Lower leg skin (tissue), 4 donors: ENCODE results near the gene RIC8B. TPM values are rescaled to one million over a fixed set of nuclear protein-coding genes. Genes with fewer than 3 reads are reported as not detected.
"Not testable (repeated sequence)": the region's sequence is repeated elsewhere in the genome, so short reads cannot be mapped to it uniquely, and the experiment has no call there.

Source experiments
- DNase-seq, 2 donors: peaks; one replicate each; pipeline ENCODE4 v3.0.0-alpha.2; 2019; ENCODE audit warnings: low spot score in 2 of 2
- H3K4me3 ChIP-seq: fragments of 200-600 bp; sonication (generic); 2 replicates; pipeline ENCODE4 v1.5.1; 2017; ENCODE audit warnings: mild to moderate bottlenecking, low read depth; ENCODE audit not compliant: poor library complexity, severe bottlenecking
- POLR2A ChIP-seq, 2 donors: fragments of 450-650 bp; IDR thresholded peaks; one replicate each; pipeline ENCODE4 v1.6.1; 2016 to 2017; ENCODE audit warnings: antibody characterized with exemption in 2 of 2, mild to moderate bottlenecking in 1 of 2, moderate library complexity in 1 of 2
- WGBS, 2 donors: methylation state at CpG; one replicate each; pipeline ENCODE4 v1.1.5; 2018; 5-methylcytosine and 5-hydroxymethylcytosine counted together
- intact Hi-C: fragments of 100-400 bp; cut with DNase I; formaldehyde crosslinking; loops from one replicate; pipeline ENCODE4 v1.15.0; 2023; ENCODE audit warnings: low total_unique reads
- total RNA-seq, 4 donors: library from RNA; depleted of rRNA; stranded (reverse); fragments of >200 nt; gene quantifications; one replicate each; pipeline ENCODE4 v1.1.0, GENCODE V29; 2016
- TF ChIP-seq, protein P1 (sequence below), 3 donors: fragments of 450-650 bp; IDR thresholded peaks; one replicate each; pipeline ENCODE4 v1.5.1; 2016; ENCODE audit warnings: antibody characterized with exemption in 3 of 3, mild to moderate bottlenecking in 3 of 3, moderate library complexity in 2 of 3

RIC8B gene
- 1 to 10 TPM; 7.0 to 9.1 (median 8.3) TPM for total RNA-seq

- WGBS, 2 donors, result 1% methylated on average over 64 to 66 of the region's 66 CpGs
- peak; percentile 96 to 99 for DNase-seq
- peak within 1 kb of the TSS; percentile 69 for H3K4me3 ChIP-seq
- TF ChIP-seq, protein P1, sequence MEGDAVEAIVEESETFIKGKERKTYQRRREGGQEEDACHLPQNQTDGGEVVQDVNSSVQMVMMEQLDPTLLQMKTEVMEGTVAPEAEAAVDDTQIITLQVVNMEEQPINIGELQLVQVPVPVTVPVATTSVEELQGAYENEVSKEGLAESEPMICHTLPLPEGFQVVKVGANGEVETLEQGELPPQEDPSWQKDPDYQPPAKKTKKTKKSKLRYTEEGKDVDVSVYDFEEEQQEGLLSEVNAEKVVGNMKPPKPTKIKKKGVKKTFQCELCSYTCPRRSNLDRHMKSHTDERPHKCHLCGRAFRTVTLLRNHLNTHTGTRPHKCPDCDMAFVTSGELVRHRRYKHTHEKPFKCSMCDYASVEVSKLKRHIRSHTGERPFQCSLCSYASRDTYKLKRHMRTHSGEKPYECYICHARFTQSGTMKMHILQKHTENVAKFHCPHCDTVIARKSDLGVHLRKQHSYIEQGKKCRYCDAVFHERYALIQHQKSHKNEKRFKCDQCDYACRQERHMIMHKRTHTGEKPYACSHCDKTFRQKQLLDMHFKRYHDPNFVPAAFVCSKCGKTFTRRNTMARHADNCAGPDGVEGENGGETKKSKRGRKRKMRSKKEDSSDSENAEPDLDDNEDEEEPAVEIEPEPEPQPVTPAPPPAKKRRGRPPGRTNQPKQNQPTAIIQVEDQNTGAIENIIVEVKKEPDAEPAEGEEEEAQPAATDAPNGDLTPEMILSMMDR (IDR thresholded peaks at IDR 0.05), result no peak
- intact Hi-C loops, result no loop called here
These were observed at the start of gene RIC8B for GRCh38 chr12:106774005-106774807. Gene RIC8B (plus strand): TSS chr12:106774682. CDS start chr12:106774746, 64 bp downstream.

DNA sequence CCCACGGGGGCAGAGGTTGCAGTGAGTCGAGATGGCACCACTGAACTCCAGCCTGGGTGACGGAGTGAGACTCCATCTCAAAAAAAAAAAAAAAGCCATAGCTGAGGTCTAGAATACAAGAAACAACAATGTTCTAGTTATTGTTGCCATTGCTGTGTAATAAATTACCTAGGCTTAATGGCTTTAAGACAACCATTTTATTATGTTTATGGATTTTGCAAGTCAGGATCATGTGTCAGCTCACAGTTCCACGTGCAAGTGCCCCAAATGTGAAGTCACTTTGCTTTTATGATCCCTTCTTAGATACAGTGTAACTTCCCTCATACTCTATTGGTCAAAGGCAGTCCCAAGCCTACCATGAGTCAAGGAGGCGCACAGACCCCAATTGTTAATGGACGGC is 49.5 kb upstream of the RIC8B start:
- peak in 1 of 2 donors; percentile 8 for DNase-seq
- TF ChIP-seq, protein P1 (IDR thresholded peaks at IDR 0.05), result no peak
- no peak for TF ChIP-seq POLR2A (IDR thresholded peaks at IDR 0.05)
- H3K4me3 ChIP-seq, result no peak overlapping the region
- intact Hi-C loops, result no loop called here
- WGBS, 2 donors, result 85 to 86% methylated on average over 6 of the region's 6 CpGs

DNA sequence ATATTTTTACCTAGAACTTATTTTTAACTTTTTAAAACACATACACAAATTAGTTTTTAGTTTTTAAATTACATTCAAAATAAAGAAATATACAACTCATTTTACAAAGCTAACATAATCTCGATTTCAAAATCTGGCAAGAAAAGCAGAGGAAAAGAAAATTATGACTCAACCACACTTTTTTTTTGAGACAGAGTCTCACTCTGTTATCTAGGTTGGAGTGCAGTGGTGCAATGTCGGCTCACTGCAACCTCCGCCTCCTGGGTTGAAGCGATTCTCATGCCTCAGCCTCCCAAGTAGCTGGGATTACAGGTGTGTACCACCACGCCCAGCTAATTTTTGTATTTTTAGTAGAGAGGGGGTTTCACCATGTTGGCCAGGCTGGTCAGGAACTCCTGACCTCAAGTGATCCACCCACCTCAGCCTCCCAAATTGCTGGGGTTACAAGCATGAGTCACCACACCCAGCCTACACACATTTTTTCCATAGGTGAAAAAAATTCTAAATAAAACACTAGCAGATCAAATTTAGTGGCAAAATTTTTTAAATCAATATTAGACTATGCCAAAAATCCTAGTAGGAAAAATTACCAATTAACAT is 47.8 kb upstream of the RIC8B start:
- DNase-seq, intact Hi-C loops, H3K4me3 ChIP-seq: not testable (repeated sequence)
- WGBS, 2 donors, result 92 to 93% methylated on average over 5 of the region's 5 CpGs

- no peak for TF ChIP-seq POLR2A (IDR thresholded peaks at IDR 0.05)
- TF ChIP-seq, protein P1 (IDR thresholded peaks at IDR 0.05), result no peak
- no peak overlapping the region for H3K4me3 ChIP-seq
- DNase-seq, result no peak
- WGBS, 2 donors, result 91 to 100% methylated on average over 1 of the region's 1 CpG
- intact Hi-C loops, result no loop called here
These were observed 44.9 kb upstream of the RIC8B start for GRCh38 chr12:106729611-106730010.

DNA sequence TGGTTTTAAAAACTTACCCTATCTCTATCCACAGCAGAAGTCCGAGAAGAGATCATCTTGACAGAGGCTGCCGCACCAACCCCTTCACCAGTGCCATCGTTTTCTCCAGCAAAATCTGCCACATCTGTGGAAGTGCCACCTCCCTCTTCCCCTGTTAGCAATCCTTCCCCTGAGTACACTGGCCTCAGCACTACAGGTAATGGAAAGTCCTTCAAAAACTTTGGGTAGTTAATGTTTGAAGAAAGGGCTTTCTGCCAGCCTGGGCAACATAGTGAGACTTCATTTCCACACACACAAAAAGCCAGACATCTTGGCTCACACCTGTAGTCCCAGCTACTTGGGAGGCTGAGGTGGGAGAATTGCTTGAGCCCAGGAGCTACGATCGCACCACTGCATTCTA is 41.6 kb upstream of the RIC8B start:
- WGBS, 2 donors, result 92 to 94% methylated on average over 5 of the region's 5 CpGs
- peak in 1 of 2 donors; percentile 7 for DNase-seq
- no peak for TF ChIP-seq POLR2A (IDR thresholded peaks at IDR 0.05)
- TF ChIP-seq, protein P1 (IDR thresholded peaks at IDR 0.05), result no peak
- intact Hi-C loops, result no loop called here
- H3K4me3 ChIP-seq, result no peak overlapping the region

GRCh38 chr12:106733660-106734059 is 40.8 kb upstream of the RIC8B start:
- H3K4me3 ChIP-seq, result no peak overlapping the region
- intact Hi-C loops, result no loop called here
- DNase-seq, result peak in 1 of 2 donors; percentile 20
- TF ChIP-seq POLR2A (IDR thresholded peaks at IDR 0.05), result no peak
- WGBS, 2 donors, result 53 to 62% methylated on average over 4 of the region's 4 CpGs
